Tibial nerve (tissue), 4 donors: Measurements from ENCODE around the gene ELMO1.

ENCODE experiments used
- EP300 ChIP-seq, 2 donors: sonication (generic); formaldehyde crosslinking; IDR thresholded peaks; one replicate each; pipeline ENCODE4 v1.6.1; 2017; ENCODE audit warnings: antibody characterized with exemption in 2 of 2, mild to moderate bottlenecking in 1 of 2
- TF ChIP-seq, protein P1 (sequence below), 5 experiments: fragments of 200-600 bp in 3 of 5; fragments of 450-650 bp in 2 of 5; sonication (generic) in 3 of 5; IDR thresholded peaks; one replicate each; pipeline ENCODE4 v1.5.1; 2016 to 2019; ENCODE audit warnings: antibody characterized with exemption in 5 of 5, mild to moderate bottlenecking in 3 of 5, moderate library complexity in 2 of 5

DNA sequence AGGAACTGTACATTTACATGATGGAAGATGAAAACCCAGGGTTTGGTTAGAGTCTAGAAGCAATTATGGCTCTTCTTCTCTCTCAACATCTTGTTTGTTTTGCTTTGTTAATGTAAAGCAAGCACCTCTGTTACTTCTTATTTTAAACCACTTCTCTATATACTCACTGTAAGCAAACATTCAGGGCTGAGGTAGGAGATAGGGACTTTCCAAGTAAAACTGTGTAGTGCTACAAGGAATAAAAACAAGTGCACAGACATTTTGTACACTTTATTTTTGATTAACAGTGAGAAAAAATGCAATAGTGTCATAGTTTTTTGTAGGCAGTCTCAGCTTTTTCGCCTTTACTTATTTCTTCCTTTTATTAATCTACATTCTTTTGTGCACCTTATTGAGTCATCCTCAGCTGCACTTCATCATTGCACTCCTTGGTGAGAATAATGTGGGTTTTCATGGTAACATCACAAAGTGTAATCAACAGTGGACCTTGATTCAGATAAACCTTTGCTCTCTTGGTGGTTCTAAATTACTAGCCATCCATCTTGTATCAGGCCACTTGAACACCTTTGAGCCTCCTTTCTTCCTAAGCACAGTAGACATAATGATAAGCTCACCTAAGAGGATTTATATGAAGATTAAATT, 52.9 kb downstream of the ELMO1 start:
- TF ChIP-seq, protein P1, sequence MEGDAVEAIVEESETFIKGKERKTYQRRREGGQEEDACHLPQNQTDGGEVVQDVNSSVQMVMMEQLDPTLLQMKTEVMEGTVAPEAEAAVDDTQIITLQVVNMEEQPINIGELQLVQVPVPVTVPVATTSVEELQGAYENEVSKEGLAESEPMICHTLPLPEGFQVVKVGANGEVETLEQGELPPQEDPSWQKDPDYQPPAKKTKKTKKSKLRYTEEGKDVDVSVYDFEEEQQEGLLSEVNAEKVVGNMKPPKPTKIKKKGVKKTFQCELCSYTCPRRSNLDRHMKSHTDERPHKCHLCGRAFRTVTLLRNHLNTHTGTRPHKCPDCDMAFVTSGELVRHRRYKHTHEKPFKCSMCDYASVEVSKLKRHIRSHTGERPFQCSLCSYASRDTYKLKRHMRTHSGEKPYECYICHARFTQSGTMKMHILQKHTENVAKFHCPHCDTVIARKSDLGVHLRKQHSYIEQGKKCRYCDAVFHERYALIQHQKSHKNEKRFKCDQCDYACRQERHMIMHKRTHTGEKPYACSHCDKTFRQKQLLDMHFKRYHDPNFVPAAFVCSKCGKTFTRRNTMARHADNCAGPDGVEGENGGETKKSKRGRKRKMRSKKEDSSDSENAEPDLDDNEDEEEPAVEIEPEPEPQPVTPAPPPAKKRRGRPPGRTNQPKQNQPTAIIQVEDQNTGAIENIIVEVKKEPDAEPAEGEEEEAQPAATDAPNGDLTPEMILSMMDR (IDR thresholded peaks at IDR 0.05): no peak
- no peak for TF ChIP-seq EP300 (IDR thresholded peaks at IDR 0.05)
